HG02840 (cell line): ENCODE results near the gene MFN1.
A peak's percentile ranks its signal among the peaks of the same experiment; 100 is the strongest.

ENCODE experiments used
- ATAC-seq: cut with Tn5 transposase; IDR thresholded peaks from one replicate; pipeline ENCODE4 v1.9.1; 2021; ENCODE audit warnings: mild to moderate bottlenecking, moderate library complexity, moderate number of reproducible peaks; ENCODE audit not compliant: unreplicated experiment, low FRiP score

The MFN1 gene

DNA sequence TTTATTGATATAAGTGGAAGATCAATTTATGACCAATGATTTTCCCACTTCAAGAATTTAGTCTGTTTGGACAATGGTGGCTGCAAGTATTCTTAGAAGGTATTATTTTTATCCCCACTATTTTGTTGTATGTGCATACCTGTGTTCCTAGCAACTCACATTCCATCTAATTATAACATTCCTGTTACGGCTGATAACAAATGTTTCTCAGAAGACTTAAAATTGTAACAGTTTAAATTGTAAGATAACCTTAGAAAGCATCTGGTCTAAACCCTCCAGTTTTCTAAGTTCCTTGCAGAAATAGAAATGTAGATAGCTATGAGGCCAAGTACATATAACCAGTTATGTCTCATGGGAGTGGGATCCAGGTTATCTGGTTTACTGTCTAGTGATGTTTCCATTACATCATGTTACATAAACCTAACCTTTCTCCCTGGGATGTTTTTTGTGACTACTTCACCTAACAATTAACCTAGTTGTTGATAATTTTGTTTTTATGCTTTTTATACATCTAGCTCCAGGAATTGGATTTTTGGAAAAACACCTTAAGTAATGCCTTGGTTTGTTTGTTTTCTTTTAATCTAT is 11.1 kb upstream of the MFN1 start:
- no peak for ATAC-seq

DNA sequence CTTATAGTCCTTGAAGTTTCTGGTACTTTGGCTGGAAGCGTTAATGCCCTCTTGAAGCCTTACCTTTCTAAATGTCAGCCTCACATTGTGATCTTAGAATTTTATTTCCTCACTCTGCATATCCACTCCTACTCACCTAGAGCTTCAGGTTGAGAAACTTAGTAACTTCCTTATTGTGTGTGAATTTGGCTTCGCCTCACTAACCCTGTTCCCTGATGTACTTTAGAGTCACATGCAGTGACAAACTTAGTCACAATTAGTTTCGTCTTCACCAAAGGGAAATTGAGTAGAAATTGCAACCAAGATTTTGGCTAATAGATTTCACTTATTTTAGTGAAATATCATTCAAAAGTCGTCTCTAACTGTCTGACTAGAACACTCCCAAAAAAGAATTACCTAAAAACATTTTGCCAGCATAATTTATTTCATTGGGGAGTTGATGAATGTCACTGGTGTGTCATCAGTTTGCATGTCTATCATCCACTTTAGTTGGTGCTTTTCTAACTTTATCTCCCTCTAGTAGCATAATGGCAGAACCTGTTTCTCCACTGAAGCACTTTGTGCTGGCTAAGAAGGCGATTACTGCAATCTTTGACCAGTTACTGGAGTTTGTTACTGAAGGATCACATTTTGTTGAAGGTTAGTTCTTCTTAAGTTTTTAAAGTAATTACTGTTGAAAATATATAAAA is 960 bp downstream of the MFN1 start:
- peak; percentile 58 for ATAC-seq

DNA sequence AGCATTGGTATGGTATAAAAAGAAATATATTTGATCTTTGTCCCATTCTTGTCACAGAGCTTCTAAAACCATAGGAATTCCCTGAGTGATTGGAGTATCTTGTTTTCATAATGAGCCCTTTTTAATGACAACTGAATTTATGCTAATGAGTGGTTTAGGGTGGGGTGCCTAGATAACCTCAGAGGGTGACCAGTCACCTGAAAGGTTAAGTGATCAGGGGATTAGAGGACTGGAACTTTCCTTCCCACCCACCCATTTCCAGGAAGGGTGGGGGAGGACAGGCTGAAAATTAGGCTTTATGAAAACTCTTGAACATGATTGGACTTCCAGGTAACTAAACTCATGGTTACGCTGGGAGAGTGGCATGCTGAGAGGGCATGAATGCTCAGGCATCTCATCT is 8.5 kb downstream of the MFN1 start:
- ATAC-seq: no peak

DNA sequence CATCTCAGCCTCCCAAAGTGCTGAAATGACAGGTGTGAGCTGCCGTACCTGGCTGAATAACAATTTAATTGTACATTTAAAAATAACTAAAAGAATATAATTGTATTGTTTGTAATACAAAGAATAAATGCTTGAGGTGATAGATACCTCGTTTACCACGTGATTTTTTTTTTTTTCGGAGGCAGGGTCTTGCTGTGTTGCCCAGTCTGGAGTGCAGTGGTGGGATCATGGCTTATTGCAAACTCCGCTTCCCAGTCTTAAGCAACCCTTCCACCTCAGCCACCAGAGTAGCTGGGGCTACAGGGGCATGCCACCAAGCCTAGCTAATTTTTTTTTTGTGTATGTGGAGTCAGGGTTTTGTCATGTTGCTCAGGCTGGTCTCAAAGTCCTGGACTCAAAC is 15.8 kb downstream of the MFN1 start:
- ATAC-seq: no peak

DNA sequence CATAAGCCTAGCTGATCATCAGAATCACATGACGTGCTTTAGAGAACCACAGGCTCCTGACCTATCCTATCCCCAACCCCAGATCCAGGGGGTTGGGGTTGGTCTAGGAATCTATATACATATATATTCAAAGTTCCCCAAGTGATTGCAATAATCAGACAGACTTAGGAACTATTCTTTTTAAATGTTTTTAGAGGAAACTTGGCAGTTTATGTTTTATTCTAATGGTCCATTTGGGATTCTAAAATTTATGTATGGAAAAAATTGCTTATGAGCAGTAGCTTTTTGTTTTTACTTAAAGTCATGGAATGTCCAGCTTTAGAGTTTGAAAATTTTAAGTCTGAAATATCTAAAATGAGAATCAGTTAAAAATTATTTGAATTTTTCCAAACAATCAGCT is 22.1 kb downstream of the MFN1 start:
- no peak for ATAC-seq

DNA sequence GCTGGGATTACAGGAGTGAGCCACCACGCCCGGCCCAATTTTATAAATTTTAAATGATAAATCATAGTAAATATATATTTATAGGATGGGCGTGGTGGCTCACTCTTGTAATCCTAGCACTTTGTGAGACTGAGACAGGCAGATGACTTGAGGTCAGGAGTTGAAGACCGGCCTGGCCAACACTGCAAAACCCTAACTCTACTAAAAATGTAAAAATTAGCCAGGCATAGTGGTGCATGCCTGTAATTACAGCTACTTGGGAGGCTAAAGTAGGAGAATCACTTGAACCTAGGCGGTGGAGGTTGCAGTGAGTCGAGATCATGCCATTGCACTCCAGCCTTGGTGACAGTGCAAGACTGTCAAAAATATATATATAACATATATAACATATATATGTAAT is 26.4 kb downstream of the MFN1 start:
- ATAC-seq: no peak

DNA sequence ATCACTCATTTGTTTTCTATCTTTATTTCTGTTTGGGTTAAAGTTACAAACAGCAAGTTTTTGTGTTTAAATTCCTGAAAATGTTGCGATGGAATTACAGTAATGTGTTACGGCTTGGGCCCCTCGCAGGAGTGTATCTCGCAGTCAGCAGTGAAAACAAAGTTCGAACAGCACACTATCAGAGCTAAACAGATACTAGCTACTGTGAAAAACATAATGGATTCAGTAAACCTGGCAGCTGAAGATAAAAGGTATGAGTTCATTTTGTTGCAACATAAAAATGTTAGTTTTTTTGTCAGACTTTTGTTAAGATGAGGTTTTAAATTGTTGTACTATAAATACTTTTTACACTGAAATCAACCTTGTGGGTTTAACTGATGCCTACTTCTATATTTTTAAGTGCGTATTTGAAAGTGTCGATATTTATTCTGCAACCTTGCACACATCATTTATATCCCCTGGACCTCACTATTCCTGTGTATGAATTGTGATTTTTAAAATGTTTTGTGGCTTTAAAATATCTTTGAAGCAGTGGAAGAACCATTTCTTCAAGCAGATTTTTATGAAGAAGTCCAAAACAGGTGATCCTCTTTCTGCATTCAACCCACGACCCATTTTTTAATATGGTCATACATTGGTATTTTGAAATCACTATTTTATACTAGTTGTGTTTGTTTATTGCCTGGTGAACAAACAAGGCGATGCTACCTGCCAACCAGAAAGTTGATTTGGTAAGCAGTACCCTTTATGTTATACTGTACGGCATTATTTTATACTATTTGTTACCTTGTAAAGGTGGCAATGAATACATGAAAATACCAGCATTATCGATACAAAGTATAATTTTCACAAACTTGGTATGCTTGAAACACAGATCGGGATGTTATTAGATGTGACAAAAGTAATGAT is 27.8 kb downstream of the MFN1 start:
- no peak for ATAC-seq

DNA sequence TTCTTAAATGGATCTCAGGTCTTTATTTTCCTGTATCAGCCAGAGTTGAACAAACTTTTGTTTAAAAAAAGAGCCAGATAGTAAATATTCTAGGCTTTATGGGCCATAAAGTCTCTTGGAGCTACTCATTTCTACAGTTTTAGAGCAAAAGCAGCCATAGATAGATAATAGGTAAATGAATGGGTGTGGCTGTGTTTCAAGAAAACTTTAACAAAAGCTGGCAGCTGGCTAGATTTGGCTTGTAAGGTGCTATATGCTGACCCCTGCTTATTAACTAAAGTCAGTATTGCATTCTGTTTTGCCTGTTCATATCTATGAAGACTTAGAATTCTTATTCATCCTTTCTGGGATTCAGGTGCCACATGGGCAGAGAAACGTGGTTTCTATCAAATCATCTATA is 29.0 kb downstream of the MFN1 start:
- ATAC-seq: no peak

DNA sequence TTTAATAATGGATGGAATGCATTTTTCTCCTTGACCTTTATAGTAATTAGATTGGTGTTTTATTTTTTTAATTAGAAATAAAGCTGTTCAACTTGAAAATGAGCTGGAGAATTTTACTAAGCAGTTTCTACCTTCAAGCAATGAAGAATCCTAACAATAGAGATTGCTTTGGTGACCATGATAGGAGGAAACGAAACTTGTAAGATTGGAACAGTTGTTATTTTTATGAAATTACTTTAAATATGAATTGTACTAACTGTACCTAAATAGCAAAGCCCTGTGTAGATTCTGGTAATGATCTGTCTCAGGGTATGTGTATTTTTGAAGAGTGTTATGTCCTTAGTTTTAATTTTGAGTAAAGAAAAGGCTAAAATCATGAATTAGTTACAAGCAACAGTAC is 44.4 kb downstream of the MFN1 start:
- ATAC-seq: no peak

DNA sequence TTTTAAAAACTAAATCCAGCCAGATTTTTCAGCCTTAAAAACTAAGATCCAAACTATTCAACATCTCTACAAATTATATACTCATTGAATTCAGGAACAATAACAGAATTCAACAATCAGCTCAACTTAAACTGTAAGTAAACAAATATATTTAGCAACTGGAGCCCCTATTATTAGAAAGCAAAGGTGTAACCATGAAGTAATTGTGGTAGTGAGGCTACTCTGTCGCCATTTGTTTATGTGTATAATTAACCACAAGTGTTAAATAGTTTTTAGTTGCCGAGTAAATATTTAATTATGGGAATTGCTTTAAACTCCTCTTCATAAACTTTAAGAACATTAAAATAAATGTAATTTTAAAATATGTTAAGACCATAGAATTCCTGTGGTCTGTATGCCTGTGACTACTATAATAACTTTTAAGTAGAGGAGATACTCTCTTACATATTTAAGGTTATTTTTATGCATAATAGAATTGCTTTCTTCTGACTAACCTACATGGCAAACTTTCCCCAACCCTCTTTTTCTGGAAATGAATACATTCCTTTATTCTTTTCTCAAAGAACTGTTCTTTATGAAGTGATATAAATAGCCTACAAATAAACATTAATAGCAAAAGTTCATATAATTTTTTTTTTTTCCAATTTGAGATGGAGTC is 51.2 kb downstream of the MFN1 start:
- ATAC-seq: no peak

DNA sequence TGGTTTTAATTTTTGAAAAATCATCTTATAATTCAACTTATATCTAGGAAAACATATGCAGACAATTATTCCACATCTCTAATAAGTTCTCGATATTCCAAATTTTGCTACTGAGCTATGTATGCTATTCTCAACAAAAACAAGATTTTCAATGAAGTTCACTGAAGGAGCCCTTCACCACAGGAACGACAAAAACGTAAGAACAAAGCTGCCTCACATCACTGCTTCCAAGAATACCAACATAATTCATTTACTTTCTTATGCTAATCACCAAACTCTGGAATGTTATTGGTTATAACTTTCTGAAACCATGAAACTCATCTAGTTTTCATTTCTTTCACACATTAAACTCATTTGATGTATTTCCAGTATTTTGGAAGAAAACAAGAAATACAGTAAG is 54.1 kb downstream of the MFN1 start:
- ATAC-seq: no peak

DNA sequence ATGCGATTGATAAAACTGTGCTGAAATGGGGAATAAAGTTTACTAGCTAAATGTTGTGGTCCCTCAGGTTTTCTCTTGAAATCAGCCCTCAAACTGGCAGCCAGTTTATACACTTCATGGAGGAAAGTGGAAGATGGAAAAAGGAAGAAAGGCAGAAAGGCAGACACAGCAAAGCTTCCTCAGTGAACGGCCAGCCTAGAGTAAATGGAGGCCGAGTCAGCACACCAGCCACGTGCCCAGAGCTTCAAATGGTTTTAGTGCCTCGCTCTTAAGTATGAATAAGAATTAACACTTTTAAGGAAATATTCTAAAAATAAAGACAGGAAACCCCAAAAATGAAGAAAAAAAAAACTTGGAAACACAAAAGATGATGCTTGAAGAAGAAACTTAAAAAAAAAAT is 55.5 kb downstream of the MFN1 start:
- no peak for ATAC-seq

DNA sequence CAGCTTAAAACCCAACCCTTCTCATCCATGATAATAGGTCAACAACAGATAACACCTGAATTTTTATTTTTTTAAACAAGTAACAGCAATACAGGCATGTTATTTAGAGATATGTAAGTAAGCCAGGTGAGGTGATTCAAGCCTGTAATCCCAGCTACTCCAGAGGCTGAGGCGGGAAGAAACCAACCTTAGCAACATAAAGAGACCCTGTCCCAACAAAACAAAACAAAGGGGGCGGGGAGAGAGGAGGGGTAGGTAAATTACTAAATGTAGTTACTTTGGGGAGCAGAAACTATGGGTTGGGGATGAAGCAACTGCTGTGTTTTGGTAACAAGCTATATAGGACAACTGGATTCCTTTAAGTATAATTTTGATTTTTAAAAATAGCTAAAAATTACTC is 56.8 kb downstream of the MFN1 start:
- no peak for ATAC-seq

DNA sequence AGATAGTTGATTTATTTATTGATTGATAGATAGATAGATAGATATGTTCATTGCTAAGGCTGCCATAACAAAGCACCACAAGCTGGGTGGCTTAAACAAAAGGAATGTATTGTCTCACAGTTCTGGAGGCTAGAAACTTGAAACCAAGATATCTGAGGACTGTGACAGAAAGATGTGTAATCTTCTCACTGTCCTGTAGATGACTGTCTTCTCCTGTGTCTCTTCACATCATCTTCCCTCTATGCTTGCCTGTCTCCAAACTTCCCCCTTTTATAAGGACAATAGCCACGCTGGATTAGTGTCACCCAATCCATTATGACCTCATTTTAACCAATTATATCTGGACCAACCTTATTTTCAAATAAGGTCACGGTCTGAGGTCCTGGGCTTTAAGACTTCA is 62.8 kb downstream of the MFN1 start:
- no peak for ATAC-seq

DNA sequence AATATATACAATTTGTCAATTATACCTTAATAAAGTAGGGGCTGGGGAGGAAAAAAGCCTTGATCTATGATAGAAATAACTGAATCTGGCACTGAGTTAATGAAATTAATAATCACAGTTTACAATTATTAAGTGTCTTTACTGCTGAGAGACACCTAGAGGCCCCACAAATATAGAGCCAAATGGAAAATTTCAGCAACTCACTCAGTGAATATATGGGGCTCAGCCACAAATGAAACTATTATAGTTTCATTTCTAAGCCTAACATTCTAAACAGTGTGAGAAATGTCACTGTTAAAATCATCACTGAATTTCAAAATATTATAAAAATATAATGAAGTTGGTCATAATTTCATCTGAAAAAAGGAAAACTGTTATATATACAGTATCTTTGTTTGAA is 63.5 kb downstream of the MFN1 start:
- ATAC-seq: no peak

DNA sequence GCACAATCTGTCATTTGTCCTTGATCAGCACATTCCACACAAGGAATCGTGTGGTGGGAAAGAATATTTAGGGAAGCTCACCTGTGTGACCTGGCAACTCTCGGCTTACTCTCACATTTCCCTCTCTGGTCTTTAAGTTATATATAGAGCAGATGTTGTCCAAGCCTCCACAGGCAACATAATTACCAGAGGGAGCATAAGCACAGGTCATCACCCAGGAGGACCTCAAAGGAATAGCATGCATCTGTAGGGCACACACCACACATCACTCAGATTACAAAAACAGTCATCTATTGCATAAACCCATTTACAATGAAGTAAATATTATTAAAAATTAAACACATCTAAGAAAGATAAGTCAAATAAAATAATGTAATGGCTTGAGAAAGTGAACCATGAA is 67.3 kb downstream of the MFN1 start:
- no peak for ATAC-seq

DNA sequence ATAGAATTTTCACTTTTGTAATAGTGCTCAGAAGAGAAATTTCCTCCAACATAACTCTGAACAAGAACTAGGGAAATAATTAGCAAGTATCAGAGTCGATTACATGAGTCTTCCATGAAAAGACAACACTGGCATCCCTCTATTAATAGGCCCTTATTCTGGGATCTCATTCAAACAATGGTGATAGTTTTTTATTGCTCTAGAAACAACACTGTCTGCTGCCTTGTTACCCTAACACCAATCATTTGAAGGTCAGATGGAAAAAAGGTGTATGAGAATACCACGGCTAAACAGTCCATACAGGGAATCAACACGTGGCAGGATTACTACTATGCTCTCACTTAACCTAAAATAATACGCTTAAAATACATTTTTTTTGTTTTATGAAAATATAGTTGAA is 67.9 kb downstream of the MFN1 start:
- ATAC-seq: no peak

DNA sequence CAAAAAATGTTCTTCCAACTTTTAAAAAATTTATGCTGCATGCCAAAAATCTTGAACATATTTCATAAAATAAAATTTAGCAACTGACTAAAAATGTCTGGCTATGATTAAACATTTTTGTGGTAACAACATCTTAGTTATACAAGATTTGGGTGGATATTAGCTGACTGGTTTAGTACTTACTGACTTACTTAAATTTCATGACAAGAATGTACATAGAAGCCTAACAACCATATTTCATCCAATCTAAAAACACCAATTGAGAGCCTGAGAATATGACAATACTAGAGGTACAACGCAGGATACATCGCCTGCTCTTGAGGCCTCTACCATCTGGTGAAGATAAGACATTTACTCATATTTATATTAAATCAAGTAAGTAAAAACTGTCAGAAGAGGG is 69.2 kb downstream of the MFN1 start:
- no peak for ATAC-seq

DNA sequence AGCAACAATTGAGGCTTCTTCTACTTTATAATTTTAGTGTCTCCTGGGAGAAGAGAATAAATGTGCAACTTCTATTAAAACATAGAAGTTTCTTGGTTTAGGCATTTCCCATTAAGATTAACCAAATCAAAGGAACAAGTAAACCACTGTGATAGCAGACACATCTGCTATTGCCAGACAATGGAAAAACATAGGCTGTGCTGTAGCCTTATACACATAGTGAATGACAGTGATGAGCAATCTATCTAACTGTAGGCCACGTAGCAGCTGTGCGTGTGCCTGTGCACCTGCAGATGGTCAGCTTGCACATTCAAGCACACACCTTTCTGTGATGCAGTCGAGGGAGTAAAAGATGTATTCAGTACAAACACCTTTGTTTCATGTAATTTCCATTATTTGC is 71.1 kb downstream of the MFN1 start:
- no peak for ATAC-seq

DNA sequence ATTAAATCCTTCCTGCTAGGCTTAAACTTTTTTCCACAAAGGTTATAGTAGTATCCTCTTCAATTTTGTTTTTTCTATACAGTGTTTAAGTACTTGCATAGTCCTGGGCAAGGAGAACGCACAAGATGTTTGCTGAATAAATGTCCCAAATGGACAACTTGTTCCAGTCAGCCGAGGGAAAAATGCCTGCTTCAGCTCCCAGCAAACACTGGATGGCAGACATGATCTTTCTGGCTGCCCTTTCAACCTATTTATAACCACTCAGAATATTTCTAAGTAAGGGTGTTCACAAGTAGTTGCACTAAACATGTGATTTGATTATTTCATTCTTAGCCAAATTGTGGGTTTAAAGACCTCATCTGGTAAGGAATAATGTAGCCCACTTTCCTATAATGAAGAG is 74.0 kb downstream of the MFN1 start:
- no peak for ATAC-seq

DNA sequence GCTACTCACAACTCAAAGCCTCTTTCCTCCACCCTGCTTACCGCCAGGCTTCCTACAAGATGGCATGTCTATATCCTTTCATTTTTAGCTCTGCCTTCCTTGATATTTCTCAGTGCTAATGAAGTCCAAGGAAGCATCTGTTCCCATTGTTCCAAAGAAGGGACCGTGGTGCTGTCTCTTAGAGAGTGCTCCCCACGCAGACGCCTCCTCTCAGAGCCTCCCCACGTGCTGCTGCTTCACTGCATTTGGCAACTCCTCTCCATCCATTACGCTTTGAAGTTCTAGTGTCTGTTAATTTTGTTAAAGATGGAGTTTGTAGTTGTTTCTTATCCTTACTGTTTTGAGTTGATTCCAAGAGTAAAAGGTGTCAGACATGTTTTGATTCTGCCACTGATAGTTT is 77.6 kb downstream of the MFN1 start:
- ATAC-seq: no peak
